ENCODE data around the gene SDK1. TPM values are rescaled to one million over a fixed set of nuclear protein-coding genes. Genes with fewer than 3 reads are reported as not detected.

The SDK1 gene
- total and polyA plus RNA-seq, 2 experiments from 2014 or later: not detected

DNA sequence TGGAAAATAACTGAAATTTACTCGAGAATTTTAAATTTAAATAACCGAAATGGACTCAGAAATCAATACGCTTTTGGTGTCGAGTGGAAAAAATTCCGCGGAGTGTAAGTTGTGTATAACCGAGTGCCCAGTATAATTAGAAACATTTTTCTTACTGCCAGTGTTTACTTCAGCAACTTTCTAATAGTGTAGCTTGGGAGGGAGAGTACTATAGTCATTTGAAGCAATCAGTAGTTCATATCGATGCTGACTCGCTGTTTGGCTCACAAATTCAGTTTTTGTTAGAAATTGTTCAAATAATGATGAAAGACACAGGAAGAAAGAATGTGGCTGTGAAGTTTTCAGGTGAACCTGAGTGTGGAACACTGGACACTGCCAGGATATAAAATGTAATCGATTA is 722.5 kb downstream of the SDK1 start:
- no peaks in the 10 kb centered on the region for H3K79me2 ChIP-seq (ENCODE audit: insufficient read depth)
- H3K4me2 ChIP-seq (ENCODE audit: unreplicated experiment): no peak overlapping the region
- no peak for DNase-seq
- no peak for TF ChIP-seq EZH2 (IDR thresholded peaks at IDR 0.05; ENCODE audit: insufficient read depth, poor library complexity, severe bottlenecking)
- TF ChIP-seq EZH2phosphoT487 (IDR thresholded peaks at IDR 0.05; ENCODE audit: insufficient read depth, low read depth): no peak
- no peaks in the 10 kb centered on the region for H4K20me1 ChIP-seq (ENCODE audit: insufficient read depth)
- no peak overlapping the region for H2AFZ ChIP-seq
- in situ Hi-C loops (cut with MboI): no loop called here
- H3K9me3 ChIP-seq (ENCODE audit: low read depth): no peaks in the 10 kb centered on the region
- H3F3A ChIP-seq (ENCODE audit: insufficient read depth): no peaks in the 10 kb centered on the region
- H3K36me3 ChIP-seq (ENCODE audit: low read depth): no peaks in the 10 kb centered on the region
- no peaks in the 10 kb centered on the region for H3K27me3 ChIP-seq (replicated peaks; ENCODE audit: insufficient read depth)
- H3K4me3 ChIP-seq: no peak overlapping the region
- no peak overlapping the region for H3K9ac ChIP-seq
- H3K27ac ChIP-seq: no peak overlapping the region
- WGBS, 2 experiments (ENCODE audit: low coverage in 1 of 2, low lambda C conversion rate in 2 of 2, missing lambda C conversion rate in 2 of 2): 50 to 59% methylated on average over 10 of the region's 10 CpGs
- no peaks in the 10 kb centered on the region for H3K4me1 ChIP-seq (ENCODE audit: insufficient read depth)
- H3K9me2 ChIP-seq (ENCODE audit: insufficient read depth): no peaks in the 10 kb centered on the region

GRCh38 chr7:4024133-4024532 is 723.1 kb downstream of the SDK1 start:
- H3K27ac ChIP-seq: no peak overlapping the region
- H3K36me3 ChIP-seq (ENCODE audit: low read depth): no peaks in the 10 kb centered on the region
- no peaks in the 10 kb centered on the region for H3K9me3 ChIP-seq (ENCODE audit: low read depth)
- no peaks in the 10 kb centered on the region for H3K79me2 ChIP-seq (ENCODE audit: insufficient read depth)
- TF ChIP-seq EZH2 (IDR thresholded peaks at IDR 0.05; ENCODE audit: insufficient read depth, poor library complexity, severe bottlenecking) (no peak), EZH2phosphoT487 (IDR thresholded peaks at IDR 0.05; ENCODE audit: insufficient read depth, low read depth) (no peak)
- 10 to 11% methylated on average over 1 of the region's 1 CpG for WGBS, 2 experiments (ENCODE audit: low coverage in 1 of 2, low lambda C conversion rate in 2 of 2, missing lambda C conversion rate in 2 of 2)
- no peaks in the 10 kb centered on the region for H4K20me1 ChIP-seq (ENCODE audit: insufficient read depth)
- H3K4me2 ChIP-seq (ENCODE audit: unreplicated experiment): no peak overlapping the region
- in situ Hi-C loops (cut with MboI): no loop called here
- no peak overlapping the region for H3K4me3 ChIP-seq
- H2AFZ ChIP-seq: no peak overlapping the region
- H3K9me2 ChIP-seq (ENCODE audit: insufficient read depth): no peaks in the 10 kb centered on the region
- no peak overlapping the region for H3K9ac ChIP-seq
- H3F3A ChIP-seq (ENCODE audit: insufficient read depth): no peaks in the 10 kb centered on the region
- DNase-seq: no peak
- no peaks in the 10 kb centered on the region for H3K4me1 ChIP-seq (ENCODE audit: insufficient read depth)
- H3K27me3 ChIP-seq (replicated peaks; ENCODE audit: insufficient read depth): no peaks in the 10 kb centered on the region

DNA sequence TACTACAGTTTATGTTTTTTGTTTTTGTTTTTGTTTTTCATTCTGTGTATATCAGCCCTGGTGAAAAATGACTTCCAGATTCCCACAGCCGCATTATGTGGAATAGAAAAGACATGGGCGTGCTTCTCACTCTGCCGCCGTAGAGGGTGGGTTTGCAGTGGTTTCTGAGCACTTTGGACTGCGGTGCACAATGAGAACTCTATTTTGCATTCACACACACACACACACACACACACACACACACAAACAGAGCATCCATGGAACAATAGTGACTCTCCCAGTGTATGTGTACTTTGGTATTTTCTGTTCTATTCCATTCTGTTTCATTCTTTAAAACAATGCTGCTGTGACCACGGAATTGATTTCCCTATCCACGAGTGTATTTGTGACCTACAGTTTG is 723.8 kb downstream of the SDK1 start:
- Histone ChIP-seq H3K9ac (no peak overlapping the region), H3K9me3 (ENCODE audit: low read depth) (no peaks in the 10 kb centered on the region), H3K27ac (no peak overlapping the region), H3F3A (ENCODE audit: insufficient read depth) (no peaks in the 10 kb centered on the region), H3K4me1 (ENCODE audit: insufficient read depth) (no peaks in the 10 kb centered on the region), H2AFZ (no peak overlapping the region), H3K4me3 (no peak overlapping the region), H3K79me2 (ENCODE audit: insufficient read depth) (no peaks in the 10 kb centered on the region), H3K27me3 (replicated peaks; ENCODE audit: insufficient read depth) (no peaks in the 10 kb centered on the region), H3K9me2 (ENCODE audit: insufficient read depth) (no peaks in the 10 kb centered on the region), H3K36me3 (ENCODE audit: low read depth) (no peaks in the 10 kb centered on the region), H3K4me2 (ENCODE audit: unreplicated experiment) (no peak overlapping the region), H4K20me1 (ENCODE audit: insufficient read depth) (no peaks in the 10 kb centered on the region)
- DNase-seq: no peak
- in situ Hi-C loops (cut with MboI): no loop called here
- WGBS, 2 experiments (ENCODE audit: low coverage in 1 of 2, low lambda C conversion rate in 2 of 2, missing lambda C conversion rate in 2 of 2): 60 to 62% methylated on average over 7 of the region's 7 CpGs
- no peak for TF ChIP-seq EZH2 (IDR thresholded peaks at IDR 0.05; ENCODE audit: insufficient read depth, poor library complexity, severe bottlenecking)
- TF ChIP-seq EZH2phosphoT487 (IDR thresholded peaks at IDR 0.05; ENCODE audit: insufficient read depth, low read depth): no peak

GRCh38 chr7:4025210-4025609 is 724.2 kb downstream of the SDK1 start:
- 64% methylated on average over 12 of the region's 12 CpGs for WGBS, 2 experiments (ENCODE audit: low coverage in 1 of 2, low lambda C conversion rate in 2 of 2, missing lambda C conversion rate in 2 of 2)
- in situ Hi-C loops (cut with MboI): no loop called here

More at GRCh38 chr7:4025210-4025609, 724.2 kb downstream of the SDK1 start:
- Histone ChIP-seq H4K20me1 (ENCODE audit: insufficient read depth) (no peaks in the 10 kb centered on the region), H3K9me2 (ENCODE audit: insufficient read depth) (no peaks in the 10 kb centered on the region), H3K4me2 (ENCODE audit: unreplicated experiment) (no peak overlapping the region), H3K9ac (no peak overlapping the region), H3K36me3 (ENCODE audit: low read depth) (no peaks in the 10 kb centered on the region), H2AFZ (no peak overlapping the region), H3F3A (ENCODE audit: insufficient read depth) (no peaks in the 10 kb centered on the region), H3K27me3 (replicated peaks; ENCODE audit: insufficient read depth) (no peaks in the 10 kb centered on the region), H3K27ac (no peak overlapping the region), H3K4me1 (ENCODE audit: insufficient read depth) (no peaks in the 10 kb centered on the region), H3K4me3 (no peak overlapping the region), H3K79me2 (ENCODE audit: insufficient read depth) (no peaks in the 10 kb centered on the region), H3K9me3 (ENCODE audit: low read depth) (no peaks in the 10 kb centered on the region)
- DNase-seq: no peak
- TF ChIP-seq EZH2 (IDR thresholded peaks at IDR 0.05; ENCODE audit: insufficient read depth, poor library complexity, severe bottlenecking) (no peak), EZH2phosphoT487 (IDR thresholded peaks at IDR 0.05; ENCODE audit: insufficient read depth, low read depth) (no peak)

Data from GM23248 (cell line).